SK-N-SH treated with all-trans-retinoic acid at 6 μM for 48 hours (cell line): ENCODE measurements around the gene TSHZ2.

Experiments used
- ARNTL ChIP-seq: fragments of 450-650 bp; formaldehyde crosslinking; IDR thresholded peaks from 2 replicates; pipeline ENCODE4 v1.5.0; 2020; ENCODE audit warnings: low read depth, mild to moderate bottlenecking, moderate library complexity, borderline replicate concordance
- BACH2 ChIP-seq: fragments of 250-450 bp; sonication (Bioruptor Pico); IDR thresholded peaks from 2 replicates; pipeline ENCODE4 v1.9.0; 2021; ENCODE audit warnings: mild to moderate bottlenecking, borderline replicate concordance
- ZFP3 ChIP-seq: fragments of 250-450 bp; sonication (Bioruptor Pico); IDR thresholded peaks from 2 replicates; pipeline ENCODE4 v1.5.0; 2020; ENCODE audit warnings: mild to moderate bottlenecking, moderate library complexity
- ZNF70 ChIP-seq: fragments of 450-650 bp; formaldehyde crosslinking; IDR thresholded peaks from 2 replicates; pipeline ENCODE4 v1.5.0; 2020; ENCODE audit warnings: mild to moderate bottlenecking, moderate library complexity
- ZNF8 ChIP-seq: fragments of 450-650 bp; formaldehyde crosslinking; IDR thresholded peaks from 2 replicates; pipeline ENCODE4 v1.5.0; 2020; ENCODE audit warnings: mild to moderate bottlenecking, moderate library complexity
- TF ChIP-seq, protein P1 (sequence below): fragments of 250-450 bp; sonication (Bioruptor Pico); IDR thresholded peaks from 2 replicates; pipeline ENCODE4 v1.8.0; 2021; ENCODE audit warnings: low read depth, mild to moderate bottlenecking, moderate library complexity, borderline replicate concordance
- TF ChIP-seq, protein P2 (sequence below): fragments of 250-450 bp; sonication (Bioruptor Pico); IDR thresholded peaks from 2 replicates; pipeline ENCODE4 v1.5.0; 2020; ENCODE audit warnings: mild to moderate bottlenecking, moderate library complexity

DNA sequence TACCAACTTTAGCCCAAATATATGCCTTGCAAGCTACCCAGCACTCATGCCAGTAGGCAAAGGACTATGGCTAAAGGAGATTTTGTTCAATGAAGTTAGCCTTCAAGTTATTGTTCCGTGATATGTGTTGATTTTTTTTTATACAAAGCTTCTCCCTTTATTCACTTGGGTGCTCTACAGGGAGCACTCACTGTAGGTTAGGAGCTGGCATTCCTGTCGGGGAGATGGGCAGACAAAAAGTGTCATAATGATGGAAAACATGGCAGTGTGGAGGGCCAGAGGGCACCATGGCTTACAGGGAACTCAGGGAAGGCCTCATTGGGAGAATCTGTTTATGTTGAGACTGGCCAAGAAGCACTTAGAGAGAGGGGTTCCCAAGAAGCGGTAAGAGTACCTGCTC is 292.4 kb downstream of the TSHZ2 start:
- TF ChIP-seq, protein P1, sequence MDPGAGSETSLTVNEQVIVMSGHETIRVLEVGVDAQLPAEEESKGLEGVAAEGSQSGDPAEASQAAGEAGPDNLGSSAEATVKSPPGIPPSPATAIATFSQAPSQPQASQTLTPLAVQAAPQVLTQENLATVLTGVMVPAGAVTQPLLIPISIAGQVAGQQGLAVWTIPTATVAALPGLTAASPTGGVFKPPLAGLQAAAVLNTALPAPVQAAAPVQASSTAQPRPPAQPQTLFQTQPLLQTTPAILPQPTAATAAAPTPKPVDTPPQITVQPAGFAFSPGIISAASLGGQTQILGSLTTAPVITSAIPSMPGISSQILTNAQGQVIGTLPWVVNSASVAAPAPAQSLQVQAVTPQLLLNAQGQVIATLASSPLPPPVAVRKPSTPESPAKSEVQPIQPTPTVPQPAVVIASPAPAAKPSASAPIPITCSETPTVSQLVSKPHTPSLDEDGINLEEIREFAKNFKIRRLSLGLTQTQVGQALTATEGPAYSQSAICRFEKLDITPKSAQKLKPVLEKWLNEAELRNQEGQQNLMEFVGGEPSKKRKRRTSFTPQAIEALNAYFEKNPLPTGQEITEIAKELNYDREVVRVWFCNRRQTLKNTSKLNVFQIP (CRISPR knock-in tag), result no peak
- TF ChIP-seq ARNTL (CRISPR knock-in tag) (no peak), ZNF8 (CRISPR knock-in tag) (no peak), BACH2 (CRISPR knock-in tag) (no peak), ZNF70 (CRISPR knock-in tag) (no peak), ZFP3 (CRISPR knock-in tag) (no peak)
- TF ChIP-seq, protein P2, sequence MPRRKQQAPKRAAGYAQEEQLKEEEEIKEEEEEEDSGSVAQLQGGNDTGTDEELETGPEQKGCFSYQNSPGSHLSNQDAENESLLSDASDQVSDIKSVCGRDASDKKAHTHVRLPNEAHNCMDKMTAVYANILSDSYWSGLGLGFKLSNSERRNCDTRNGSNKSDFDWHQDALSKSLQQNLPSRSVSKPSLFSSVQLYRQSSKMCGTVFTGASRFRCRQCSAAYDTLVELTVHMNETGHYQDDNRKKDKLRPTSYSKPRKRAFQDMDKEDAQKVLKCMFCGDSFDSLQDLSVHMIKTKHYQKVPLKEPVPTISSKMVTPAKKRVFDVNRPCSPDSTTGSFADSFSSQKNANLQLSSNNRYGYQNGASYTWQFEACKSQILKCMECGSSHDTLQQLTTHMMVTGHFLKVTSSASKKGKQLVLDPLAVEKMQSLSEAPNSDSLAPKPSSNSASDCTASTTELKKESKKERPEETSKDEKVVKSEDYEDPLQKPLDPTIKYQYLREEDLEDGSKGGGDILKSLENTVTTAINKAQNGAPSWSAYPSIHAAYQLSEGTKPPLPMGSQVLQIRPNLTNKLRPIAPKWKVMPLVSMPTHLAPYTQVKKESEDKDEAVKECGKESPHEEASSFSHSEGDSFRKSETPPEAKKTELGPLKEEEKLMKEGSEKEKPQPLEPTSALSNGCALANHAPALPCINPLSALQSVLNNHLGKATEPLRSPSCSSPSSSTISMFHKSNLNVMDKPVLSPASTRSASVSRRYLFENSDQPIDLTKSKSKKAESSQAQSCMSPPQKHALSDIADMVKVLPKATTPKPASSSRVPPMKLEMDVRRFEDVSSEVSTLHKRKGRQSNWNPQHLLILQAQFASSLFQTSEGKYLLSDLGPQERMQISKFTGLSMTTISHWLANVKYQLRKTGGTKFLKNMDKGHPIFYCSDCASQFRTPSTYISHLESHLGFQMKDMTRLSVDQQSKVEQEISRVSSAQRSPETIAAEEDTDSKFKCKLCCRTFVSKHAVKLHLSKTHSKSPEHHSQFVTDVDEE (CRISPR knock-in tag), result no peak
